Measurements from ENCODE around the gene CARNS1. TPM values are rescaled to one million over a fixed set of nuclear protein-coding genes. Genes with fewer than 3 reads are reported as not detected.

CARNS1 gene
- total RNA-seq, 1 donor from 2014 or later, result 0.07 TPM

DNA sequence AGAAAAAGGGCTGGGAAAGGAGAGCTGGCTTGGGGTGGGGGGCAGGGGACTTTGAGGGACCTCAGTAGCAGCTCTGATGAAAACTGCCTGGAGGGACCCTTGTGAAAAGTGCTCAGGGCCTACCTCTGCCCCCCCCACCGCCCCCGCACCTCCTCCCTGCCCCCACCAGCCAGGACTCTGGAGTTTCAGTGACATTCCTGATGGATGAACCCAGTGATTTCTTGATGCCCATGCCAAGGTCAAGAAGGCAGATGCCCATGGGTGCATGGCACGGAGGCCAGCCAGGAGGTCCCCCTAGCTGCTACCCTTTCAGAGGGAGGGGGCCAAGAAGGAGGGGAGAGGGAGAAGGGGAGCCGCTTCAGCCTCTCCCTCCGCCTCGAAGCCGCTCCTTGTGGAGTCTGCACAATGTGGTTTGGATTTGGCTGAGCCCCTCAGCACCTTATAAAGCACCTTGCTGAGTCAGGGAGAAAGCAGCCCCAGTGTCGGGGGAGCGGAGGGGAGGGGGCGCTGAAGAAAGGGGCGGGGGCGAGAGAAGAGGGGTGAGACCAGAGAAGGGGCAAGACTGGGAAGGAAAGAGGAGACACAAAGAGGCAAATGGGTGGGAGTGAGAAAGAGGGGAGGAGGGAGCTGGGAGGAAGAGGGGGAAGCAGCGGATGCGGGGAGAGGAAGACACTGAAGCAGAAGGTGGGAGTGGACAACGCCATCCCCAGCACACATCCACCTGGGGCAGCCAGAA is 40.0 kb upstream of the CARNS1 start:
- no peak for DNase-seq (ENCODE audit: low read depth, low spot score)

DNA sequence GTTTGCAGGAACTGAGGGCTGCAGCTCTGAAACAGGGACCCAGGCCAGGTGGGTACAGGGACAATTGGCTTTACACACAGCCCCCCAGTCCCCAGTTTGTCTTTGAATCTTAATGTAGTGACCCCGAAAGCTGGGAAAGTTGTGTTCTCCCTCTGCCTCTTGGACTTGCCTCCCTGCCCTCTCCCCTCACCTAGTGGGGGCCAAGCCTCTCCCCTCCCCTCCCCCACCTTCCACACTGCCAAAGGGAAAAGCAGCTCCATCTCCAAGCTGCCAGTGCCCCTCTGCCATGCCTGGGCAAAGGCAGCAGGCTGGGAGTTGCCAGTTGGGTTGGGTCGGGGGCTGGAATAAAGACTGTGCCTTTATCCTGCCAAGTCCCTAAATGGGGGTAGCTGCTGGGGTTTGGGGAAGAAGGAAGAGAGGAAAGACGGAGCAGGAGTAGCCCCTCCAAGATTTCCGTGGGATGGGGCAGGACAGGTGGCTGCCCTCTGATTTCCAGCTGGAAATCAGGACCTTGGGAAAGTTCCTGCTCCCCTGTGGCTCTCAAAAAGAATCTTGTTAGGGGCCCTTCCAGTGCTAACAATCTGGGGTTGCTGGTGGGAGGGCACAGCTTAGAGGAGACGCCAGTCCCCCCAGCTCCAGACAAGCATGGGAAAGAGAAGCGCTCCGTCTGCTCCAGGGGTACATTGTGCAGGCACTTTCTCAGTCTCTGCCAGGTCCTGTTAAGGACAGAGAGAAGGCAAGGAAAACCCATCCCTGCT is 39.2 kb upstream of the CARNS1 start:
- no peak for DNase-seq (ENCODE audit: low read depth, low spot score)

DNA sequence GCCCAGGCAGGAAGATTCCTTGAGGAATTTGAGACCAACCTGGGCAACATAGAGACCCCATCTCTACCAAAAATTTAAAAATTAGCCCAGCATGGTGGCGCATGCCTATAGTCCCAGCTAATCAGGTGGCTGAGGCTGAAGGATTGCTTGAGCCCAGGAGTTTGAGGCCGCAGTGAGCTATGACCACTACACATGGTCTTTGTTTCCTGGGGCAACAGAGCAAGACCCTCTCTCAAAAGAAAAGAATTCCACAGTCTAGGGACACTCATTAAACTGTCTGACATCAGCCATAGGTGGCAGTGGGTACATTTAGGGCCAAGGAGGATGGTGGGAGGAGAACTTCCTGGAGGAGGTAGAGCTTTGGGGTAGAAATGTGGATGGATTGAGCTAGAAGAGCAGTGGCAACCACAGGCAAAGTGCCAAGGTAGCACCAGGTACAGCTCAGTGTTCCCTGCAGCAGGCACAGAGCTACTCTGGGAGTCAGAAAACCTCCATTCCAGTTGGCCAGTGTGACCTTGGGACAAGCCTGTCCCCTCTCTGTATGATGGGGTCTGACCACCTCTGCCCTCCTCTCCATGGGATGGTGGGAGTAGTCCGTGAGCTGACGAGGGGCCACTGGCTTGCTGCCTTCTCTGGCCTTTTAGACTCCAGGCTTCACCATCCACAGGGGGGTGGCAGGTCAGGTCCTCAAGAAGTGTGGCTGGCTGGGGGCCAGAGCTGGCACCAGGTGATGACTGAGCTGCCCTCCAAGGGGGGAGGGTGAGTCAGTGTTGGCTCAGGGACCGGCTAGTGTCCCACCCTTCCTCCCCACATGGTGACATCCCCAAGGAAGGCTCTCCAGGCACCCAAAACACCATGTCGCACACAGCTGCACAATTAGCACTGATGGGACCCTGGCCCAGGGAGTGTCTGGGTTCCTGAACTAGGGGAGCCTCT is 38.3 kb upstream of the CARNS1 start:
- DNase-seq (ENCODE audit: low read depth, low spot score), result no peak

DNA sequence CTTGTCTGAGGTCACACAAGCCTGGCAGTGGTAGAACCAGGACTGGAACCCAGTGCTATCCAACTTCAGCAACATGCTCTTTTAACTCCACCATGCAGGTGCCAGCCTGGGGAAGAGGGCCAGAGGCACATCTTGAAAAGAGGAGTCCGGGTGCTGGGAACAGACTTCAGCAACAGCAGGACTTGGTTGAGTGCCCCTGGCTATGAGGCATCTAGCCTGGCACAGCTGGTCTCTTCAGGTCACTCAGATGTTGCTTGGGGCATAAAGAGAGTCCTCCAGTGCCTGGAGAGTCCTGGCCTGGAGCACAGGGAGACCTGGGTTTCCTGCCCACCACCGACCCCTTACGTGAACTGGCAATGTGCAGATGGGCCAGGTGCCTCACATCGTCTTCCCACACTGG is 36.9 kb upstream of the CARNS1 start:
- DNase-seq (ENCODE audit: low read depth, low spot score), result no peak

DNA sequence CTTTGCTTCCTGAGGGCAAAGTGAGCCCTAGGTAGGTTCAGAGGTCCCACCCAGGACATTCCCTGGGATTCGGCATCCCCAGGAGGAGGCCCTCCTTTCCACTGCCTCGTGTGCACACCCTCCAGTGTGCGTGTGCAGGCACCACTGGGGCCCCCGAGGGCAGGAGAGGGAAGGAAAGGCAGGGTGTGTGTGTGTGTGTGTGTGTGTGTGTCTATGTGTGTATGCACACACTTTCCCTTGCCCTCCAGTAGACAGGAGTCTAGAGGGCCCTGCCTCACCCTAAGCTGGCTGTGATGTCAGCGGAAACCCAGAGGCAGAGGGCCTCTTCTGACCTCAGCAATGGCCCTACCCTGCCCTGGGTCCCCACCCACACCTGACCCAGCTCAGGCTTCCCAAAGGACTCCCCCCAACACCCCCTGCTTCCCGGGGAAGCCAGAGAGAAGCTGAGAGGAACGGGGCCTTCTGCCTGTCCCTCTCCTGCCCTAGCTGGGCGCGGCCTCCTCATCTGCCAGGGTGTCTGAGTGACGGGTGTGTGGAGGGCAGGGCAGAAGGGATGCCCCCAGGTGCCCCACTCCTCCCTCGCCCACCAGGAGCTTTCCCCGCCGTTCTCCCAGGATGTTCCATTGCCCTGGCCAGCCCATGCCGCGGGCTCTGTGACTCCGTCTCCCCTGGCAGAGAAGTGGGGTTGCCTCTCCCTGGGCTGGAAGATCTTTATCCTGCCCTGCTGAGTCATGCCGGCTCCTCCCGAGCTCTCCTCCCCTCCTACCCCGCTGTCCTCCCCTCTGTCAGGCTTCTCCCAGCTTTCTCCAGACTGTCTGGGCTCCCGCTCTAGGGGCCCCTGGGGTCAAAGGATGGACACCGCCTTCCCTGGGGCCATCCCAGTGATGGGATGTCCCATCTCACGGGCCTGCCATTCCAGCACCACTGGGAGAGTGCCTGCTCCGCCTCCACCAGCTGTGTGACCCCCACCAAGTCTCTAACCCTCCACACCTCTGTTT is 36.1 kb upstream of the CARNS1 start:
- DNase-seq (ENCODE audit: low read depth, low spot score), result no peak

DNA sequence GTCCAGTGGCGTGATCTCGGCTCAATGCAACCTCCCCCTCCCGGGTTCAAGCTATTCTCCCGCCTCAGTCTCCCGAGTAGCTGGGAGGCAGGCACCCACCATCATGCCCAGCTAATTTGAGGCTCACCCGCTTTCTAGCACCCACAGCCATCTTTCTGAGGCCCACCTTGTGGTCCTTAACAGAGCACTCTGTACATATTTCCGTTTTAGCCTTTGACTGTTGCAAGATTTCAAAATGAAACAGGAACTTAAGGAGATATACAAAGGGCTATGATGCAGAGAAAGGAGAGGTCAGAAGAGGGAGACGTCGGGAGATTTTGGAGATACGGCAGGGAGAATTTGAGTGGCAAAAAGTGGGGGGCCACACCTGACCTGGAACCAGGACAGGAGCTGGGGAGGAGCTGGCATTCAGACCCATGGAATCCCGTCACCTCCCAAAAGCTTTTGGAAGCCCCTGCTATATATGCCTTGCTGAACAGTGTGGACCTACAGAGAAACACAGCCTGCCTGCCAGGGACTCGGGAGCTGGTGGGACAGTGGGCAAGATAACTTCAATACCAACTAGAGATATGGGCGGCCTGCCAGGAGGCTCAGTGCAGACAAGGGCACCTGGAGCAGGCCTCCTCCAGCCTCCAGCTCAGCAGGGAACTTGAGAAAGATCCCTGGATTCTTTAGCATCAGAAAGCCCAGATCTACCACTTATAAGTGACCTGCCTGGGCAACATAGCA is 34.1 kb upstream of the CARNS1 start:
- no peak for DNase-seq (ENCODE audit: low read depth, low spot score)

DNA sequence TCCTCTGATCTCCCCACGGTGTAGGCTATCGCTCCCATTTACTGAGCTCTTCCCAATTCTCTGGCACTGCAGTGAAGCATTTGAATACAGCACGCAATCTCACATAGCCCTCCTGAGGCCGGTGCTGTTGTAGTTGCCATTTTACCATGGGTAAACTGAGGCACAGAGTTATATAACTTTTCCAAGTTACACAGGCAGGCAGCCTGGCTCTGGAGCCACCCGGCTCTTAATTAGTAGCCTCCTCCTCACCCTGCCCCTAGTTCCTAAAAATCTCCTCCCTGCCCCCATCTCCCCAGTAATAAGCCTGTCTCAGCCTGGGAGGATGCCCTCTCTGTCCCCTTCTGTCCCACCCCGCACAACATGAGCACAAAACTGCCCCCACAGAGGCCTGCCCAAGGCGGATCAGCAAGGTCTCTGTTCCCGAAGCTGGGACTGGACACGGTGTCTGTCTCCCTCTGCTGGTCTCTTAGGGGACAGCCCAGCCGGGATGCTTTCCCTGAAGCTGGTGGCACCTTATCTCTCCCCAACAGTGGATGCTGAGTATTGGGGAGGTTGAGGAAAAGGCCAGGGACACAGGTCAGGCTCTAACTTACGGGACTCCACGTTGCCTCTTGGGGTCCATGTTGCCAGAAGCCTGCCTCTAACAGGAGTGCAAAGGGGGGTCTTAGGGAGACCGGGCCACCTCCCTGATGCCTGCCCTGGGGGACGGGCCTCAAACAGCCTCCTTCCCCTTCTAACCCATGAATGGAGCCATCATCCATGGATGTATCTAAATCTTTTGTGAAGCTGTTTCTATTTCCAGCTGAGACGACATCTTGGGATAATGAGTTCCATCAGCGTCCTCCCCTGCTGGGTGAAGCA is 33.0 kb upstream of the CARNS1 start:
- DNase-seq (ENCODE audit: low read depth, low spot score), result no peak

DNA sequence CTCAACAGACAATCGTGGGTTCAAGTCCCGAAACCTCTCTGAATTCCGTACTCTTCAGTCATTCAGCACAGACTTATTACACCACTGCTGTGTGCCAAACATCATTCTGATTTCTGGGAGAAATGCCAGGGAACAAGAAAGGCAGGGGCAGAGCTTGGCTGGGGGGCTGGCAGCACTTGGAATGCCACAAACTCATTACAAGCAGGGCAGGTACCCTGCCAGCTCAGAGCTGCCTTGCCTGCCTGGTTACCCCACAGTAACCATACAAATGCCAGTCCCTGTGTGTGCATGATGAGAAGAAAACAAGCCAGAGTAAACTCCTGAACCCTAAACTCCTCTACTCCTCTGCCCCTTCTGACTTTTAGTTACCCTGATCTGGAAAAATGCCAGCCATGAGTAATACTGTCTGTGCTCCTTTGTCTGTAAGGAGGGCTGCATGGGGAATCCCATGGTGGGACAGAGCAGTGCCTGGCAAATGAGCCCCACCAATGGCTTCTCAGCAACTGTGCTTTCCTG is 30.6 kb upstream of the CARNS1 start:
- DNase-seq (ENCODE audit: low read depth, low spot score), result no peak

DNA sequence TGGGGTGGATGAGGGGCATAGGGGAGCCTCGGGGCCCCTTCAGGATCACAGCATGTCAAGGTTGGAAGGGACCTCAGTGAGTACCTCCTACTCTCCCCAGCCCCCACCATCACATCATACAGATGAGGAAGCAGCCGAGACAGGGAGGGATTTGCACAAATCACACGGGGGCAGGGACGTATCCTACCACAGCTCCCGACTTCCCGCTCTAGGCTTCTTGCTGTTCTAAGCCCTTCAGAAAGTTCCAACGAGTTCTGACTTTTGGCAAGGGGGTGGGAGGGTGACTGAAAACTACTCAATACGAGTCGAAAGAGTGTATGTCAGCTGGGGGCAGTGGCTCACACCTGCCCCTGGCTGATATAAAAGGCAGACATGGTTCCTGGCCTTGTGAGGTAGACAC is 28.4 kb upstream of the CARNS1 start:
- no peak for DNase-seq (ENCODE audit: low read depth, low spot score)

DNA sequence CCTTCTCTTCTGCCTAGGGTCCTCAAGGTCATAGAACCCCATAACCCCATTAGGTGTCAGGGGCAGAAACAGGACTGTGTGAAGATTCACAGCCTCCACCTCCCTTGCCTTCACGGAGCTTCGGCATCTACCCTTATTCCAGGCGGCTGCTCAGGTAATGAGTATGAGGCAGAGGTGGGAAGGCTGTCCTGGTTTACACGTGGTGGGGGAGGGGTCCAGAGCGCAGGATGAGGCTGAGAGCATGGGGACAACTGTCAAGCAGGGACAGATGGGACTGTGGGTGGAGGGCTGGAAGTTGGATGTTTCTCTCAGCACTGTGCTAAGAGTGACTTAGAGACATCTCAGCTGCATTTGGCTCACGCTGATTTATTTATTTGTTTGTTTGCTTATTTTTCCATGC is 28.0 kb upstream of the CARNS1 start:
- no peak for DNase-seq (ENCODE audit: low read depth, low spot score)

DNA sequence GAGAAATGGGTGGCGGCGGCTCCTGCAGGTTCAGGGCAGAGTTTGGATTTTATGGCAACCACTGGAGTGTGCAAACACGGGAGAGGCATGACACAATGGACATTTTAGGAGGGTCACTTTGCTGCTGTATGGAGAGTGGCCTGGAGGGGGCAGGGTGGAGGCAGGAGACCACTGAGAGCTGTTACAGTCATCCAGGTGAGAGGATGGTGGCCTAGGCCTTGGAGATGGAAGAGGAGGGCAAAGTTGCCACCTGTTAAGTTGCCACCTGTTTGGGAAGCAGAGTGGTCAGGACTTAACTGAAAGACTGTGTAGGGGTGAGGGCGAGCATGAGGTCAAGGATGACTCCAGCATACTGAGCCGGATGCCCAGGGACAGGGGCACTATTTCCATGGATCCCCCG is 26.0 kb upstream of the CARNS1 start:
- DNase-seq (ENCODE audit: low read depth, low spot score), result no peak

DNA sequence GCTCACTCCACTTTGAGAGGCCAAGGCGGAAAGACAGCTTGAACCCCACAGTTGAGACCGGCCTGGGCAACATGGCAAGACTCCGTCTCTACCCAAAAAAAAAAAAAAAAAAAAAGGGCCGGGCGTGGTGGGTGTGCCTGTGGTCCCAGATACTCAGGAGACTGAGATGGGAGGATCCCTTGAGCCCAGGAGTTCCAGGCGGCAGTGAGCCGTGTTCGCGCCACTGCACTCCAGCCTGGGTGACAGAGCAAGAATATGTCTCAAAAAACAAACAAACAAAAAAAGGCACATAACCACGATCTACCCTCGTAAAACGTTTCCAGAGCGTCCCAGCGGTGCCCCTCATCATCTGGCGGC is 24.6 kb upstream of the CARNS1 start:
- DNase-seq (ENCODE audit: low read depth, low spot score), result no peak

DNA sequence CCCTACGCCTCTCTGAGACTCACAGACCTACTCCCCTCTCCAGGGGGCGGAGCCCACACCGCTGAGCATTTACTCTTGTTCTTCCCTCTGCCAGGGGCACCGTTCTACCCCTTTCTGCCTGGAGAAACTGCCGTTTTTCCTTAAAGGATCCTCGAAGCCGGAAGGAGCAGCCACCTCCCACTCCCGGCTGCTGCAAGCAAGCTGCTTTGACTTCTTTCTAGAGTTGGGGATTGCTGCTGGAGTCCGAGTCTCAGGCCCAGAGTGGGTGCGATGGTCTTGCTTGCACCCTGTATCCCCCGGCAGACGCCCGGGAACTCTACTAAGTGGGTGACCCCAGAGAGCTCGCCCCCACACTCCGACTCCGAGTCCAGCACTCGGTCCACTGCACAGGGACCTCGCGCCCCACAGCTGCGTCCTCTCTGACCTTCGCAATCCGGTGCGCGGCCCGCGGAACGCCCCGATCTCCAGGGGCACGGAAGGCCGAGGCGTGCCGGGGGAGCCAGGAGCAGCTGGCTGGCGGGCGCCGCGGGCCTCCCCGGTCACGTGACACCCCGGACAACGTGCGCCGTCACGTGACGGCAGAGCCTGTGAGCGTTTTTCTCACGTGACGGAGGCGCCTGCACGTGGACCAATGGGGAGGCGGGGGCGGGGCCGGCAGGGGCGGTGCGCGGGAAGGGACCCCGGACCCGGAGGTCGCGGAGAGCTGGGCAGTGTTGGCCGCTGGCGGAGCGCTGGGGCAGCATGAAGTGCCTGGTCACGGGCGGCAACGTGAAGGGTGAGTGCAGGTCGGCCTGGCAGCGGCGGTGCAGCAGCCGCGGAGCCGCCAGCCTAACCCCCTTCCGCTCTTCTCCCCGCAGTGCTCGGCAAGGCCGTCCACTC is 23.9 kb upstream of the CARNS1 start, which contains the start of gene RAD9A:
Gene RAD9A, plus strand, starts transcription at position 683 of the 879 bp plus-strand sequence. Its CDS starts 59 bp downstream, at position 742.
- DNase-seq (ENCODE audit: low read depth, low spot score), result peak; percentile 71

DNA sequence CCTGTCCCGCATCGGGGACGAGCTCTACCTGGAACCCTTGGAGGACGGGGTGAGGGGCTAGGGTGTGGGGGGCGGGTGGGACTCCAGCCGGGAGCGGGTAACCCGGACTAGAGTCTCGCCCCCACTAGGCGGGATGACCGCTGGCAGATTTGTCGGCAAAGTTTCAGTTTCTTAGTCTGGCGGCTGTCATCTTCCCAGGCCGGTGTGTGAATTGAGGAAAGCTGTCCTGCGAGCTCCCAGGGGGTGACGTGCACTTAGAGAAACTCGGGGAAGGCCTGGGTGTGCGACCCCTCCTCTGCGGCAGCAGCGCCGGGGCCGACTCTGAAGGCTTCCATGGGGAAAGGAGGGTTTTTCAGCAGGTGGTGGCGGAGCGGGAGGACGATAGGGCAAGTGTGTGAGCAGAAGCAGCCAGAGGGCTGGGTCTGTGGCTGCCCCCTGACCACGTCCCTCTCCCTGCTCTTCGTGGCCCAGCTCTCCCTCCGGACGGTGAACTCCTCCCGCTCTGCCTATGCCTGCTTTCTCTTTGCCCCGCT is 23.2 kb upstream of the CARNS1 start:
- DNase-seq (ENCODE audit: low read depth, low spot score), result no peak

DNA sequence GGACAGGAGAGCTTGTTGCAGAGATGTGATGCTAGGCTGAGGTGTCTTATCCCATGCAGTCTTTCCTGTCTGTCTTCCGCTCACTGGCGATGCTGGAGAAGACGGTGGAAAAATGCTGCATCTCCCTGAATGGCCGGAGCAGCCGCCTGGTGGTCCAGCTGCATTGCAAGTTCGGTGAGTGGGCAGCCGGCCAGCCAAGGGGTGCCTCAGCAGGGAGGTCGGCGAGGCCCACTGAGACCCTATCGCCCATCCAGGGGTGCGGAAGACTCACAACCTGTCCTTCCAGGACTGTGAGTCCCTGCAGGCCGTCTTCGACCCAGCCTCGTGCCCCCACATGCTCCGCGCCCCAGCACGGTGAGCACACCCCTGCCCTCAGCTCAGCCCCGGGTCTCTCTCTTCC is 22.0 kb upstream of the CARNS1 start:
- DNase-seq (ENCODE audit: low read depth, low spot score), result no peak

DNA sequence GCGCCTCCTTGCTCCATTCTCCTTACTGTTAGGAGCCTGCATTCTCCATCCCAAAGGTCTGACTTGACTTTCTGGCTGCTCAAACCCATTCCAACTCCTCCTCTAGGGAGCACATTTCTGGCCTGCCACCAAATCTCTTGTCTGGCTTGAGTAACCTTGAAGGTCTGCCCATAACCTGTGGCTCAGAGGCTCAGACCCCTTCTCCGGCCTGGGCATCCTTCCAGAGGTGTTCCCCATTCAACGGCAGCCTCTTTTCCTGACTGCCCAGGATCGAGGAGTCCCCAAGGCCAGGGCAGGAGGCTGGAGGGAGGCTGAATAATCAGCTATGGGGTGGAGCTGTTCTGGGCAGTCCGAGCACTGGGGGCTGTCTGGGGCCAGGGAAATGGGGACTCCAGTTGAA is 21.5 kb upstream of the CARNS1 start:
- DNase-seq (ENCODE audit: low read depth, low spot score), result no peak

DNA sequence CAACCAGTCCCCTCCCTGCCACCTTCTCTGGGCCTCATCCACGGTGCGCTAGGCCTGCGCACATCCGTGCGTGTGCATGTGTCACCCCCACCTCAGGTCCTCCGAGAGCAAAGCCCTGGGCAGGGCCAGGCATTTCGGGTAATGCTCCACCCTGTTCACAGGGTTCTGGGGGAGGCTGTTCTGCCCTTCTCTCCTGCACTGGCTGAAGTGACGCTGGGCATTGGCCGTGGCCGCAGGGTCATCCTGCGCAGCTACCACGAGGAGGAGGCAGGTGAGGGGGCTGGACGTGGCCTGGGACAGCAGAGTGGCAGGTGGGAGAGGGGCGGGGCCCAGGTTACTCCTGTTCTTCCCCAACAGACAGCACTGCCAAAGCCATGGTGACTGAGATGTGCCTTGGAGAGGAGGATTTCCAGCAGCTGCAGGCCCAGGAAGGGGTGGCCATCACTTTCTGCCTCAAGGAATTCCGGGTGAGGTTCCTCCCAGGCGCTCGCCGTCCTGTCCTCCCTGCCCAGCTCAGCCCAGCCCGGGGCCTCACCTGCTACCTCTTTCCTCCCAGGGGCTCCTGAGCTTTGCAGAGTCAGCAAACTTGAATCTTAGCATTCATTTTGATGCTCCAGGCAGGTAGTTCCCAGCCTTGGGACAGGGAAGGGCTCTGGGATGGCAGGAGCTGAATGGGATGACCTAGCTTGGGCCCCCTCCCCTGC is 19.8 kb upstream of the CARNS1 start:
- no peak for DNase-seq (ENCODE audit: low read depth, low spot score)

Measured in pulmonary artery endothelial cell (primary cell).